HG03442 (cell line): Measurements from ENCODE around the gene DNM2.
A peak's percentile ranks its signal among the peaks of the same experiment; 100 is the strongest.

Experiments used
- ATAC-seq: cut with Tn5 transposase; IDR thresholded peaks from one replicate; pipeline ENCODE4 v1.9.1; 2021; ENCODE audit warnings: mild to moderate bottlenecking, moderate library complexity; ENCODE audit not compliant: unreplicated experiment

The DNM2 gene

DNA sequence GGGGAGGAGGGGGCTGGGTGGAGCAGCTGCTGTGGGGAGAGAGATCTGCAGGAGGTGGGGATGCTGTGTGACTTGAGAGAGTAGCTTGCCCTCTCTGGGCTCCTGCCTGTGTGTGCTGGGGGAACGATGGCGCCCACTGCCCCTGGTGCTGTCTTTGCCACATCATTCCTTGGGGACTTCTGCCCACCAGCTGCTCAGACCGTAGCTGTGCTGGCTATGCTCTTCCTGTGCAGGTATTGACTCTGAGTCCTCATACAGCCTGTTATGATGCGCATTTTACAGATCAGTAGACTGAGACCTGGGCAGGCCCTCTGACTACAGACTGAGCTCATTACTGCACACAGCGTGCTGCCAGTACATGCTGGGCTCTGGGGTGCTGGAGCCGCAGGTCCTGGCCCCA, 51.1 kb downstream of the DNM2 start:
- no peak for ATAC-seq

DNA sequence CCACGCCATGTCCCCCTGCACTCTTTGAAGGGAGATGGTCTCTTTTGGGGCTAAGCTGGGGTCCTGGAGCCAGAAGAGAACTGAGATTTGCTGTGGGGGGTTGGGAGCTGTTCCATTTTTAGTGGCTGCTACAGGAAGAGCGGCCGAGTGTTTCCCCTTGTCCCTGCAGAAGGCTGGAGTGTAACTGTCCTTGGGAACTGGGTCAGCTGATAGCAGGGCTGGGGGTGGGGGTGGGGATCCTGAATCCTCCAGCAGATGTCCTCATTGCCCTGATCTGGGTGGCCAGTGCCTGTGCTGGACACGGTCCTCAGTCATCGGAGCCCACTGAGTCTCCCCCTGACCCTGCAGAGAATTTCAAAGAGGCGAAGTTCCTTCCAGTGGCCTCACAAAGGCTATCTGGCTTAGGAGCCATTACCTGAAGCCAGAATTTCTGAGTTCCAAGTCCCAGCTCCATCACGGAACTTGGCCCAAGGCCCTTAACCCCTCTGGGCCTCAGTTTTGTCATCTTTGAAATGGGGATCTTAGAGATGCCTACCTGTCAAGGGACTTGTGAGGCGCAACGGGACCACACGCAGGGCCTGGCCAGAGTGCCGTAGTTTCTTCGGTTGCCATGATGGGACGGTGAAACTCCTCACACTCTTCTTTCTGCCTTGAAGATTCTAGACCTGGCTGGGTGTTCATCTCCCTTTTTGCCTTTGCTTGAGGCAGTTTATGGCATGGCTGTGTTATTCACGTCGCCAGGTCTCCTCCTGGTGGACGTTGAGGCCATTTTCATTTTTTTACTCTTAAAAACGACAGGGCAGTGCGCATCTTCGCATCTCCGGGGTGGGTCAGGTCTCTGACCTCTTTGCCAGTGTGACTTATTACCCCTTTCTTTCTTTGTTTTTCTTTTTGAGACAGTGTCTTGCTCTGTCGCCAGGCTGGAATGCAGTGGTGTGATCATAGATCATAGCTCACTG, 51.9 kb downstream of the DNM2 start:
- no peak for ATAC-seq

DNA sequence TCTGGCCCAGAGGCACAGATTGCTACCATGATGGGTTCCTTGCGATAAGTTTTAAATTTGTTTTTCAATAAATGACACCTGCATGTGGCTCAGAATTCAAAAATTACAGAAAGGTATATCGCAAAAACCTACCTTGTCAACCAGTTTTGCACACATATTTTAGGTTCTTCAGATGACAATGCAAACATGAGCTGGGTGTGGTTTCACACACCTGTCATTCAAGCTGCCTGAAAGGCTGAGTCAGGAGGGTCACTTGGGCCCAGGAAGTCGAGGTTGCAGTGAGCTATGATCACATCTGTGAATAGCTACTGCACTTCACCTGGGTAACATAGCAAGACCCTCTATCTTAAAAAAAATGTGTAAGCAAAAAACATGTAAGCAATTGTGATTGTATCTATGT, 56.1 kb downstream of the DNM2 start:
- ATAC-seq = no peak

DNA sequence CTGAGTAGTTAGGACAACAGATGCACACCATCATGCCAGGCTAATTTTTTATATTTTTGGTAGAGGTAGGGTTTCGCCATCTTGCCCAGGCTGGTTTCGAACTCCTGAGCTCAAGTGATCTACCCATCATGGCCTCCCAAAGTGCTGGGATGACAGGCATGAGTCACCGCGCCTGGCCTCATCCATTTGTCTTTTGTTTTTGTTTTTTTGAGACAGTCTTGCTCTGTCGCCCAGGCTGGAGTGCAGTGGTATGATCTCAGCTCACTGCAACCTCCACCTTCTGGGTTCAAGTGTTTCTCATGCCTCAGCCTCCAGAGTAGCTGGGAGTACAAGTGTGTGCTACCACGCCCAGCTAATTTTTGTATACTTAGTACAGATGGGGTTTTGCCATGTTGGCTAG, 57.0 kb downstream of the DNM2 start:
- no peak for ATAC-seq

DNA sequence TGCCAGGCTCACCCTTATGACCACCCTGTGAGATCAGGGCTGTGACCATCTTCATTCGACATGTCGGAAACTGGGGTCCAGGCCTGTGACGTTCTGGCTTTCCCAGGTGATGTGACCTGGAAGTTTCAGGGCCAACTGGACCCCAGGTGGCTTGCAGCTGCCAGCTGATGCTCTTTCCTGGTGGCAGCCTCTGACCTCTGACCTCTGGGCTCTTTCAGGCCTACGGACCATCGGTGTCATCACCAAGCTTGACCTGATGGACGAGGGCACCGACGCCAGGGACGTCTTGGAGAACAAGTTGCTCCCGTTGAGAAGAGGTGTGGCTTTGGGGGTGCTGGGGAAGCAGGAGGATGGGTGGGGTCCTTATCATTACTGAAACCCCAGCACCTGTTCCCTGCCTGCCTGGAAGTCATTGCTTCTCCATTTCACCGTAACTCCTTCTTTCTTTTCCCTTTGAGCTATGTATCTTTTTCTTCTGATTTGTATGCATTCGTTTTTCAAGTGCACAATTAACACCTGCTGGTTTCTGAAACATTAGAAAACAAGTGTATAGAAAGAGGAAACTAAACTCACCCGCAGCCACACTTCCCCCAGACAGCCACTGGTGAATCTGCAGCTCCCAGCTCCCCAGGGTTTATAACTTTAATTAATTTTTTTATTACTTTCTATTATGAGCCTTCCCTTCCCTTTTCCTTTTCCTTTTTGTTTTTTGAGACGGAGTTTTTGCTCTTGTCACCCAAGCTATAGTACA, 59.2 kb downstream of the DNM2 start:
- no peak for ATAC-seq

DNA sequence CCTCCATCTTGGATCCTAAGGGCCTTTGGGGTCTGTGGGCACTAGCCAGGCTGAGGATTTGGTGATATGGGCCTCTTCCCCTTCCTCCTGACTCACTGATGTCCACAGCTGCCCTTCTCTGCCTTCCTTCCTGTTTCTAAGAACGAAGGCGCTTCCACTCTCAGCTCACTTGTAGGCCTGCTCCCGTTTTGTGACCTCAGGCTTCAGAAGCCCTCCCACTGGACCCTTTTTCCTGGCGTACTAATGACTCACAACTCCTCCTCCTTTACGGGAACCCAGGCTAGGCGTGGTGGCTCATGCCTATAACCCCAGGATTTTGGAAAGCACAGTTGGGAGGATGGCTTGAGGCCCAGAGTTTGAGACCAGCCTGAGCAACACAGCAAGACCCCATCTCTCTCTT, 62.5 kb downstream of the DNM2 start:
- no peak for ATAC-seq

DNA sequence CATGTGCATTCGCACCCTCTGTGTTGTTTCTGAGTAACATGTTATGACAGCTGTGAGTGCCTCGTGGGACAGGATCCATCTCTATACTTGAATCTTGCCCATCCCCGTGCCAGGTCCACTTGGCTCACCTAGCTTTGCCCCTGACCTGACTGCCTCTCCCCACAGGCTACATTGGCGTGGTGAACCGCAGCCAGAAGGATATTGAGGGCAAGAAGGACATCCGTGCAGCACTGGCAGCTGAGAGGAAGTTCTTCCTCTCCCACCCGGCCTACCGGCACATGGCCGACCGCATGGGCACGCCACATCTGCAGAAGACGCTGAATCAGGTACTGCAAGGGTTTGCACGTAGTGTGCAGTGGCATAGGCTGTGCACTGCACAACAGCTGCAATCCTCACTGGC, 64.9 kb downstream of the DNM2 start:
- no peak for ATAC-seq

DNA sequence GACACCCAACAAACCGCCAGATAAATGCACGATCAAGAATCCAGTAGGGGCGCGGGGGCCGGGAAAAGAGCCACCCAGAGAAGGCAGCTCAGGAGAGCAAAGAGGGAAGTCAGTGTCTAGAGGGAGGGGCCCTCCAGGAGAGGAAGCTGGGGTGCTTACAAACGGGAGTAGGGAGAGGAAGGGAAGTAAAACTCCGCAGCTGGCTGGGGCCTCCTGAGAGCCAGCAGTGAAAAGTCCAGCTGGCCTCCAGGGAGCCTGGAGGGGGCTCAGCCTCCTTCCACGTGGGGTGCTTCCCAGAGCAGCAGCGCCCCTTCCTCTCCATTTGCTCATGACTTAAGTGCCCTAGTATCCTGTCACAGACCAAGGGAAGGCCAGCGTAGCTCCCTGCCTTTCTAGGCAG, 66.4 kb downstream of the DNM2 start:
- no peak for ATAC-seq

DNA sequence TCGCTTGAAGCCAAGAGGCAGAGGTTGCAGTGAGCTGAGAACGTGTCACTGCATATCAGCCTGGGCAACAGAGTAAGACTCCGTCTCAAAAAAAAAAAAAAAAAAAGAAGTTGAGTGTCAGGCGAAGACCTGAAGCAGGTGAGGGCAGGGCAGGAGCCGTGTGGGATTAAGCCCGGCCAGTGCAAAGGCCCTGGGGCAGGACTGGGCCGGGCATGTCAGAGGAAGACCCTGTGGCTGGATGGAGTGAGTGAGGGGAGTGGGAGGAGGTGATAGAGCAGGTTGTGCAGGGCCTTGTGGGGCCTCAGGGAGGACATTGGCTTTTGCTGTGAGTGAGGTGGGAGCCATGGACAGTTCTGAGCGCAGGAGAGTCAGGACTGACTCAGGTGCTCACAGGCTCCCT, 70.3 kb downstream of the DNM2 start:
- ATAC-seq = no peak

DNA sequence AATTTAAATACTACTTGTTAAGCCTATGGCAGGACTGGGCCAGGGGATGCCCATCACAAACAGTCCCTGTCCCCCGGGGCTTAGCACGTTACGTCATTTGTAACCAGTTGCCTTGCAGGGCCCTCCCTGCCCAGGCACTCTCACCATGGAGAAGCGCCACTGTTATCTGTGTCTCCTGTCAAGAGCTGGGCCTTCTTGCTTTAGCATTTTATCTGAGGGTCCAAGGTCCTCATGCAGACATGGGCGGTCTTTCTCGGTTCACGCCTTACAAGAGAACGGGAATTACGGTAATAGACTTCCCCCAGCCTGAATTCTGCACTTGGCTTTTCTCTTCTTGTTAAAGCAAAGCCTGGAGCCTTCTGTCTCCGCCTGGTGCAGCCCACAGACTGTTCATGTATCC, 72.0 kb downstream of the DNM2 start:
- ATAC-seq = no peak

DNA sequence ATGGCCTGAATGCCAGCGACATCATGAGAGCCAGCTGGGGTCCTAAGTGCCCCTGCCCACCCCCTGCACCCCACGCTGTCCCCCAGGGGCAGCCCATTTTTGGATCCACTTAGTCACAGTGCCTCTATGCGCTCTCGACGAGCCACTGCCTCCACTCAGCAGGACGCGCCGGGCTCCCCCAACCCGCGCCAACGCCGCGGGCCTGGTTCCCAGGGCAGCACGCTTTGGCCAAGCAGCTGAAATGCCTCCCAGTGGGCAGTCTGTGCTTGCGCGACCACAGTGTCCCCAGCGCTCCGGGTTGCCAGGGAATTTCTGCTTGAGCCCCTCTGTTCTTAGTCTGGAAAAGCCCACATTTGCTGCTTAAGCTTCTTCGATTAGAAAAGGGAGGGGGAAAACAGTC, 78.8 kb downstream of the DNM2 start:
- no peak for ATAC-seq

DNA sequence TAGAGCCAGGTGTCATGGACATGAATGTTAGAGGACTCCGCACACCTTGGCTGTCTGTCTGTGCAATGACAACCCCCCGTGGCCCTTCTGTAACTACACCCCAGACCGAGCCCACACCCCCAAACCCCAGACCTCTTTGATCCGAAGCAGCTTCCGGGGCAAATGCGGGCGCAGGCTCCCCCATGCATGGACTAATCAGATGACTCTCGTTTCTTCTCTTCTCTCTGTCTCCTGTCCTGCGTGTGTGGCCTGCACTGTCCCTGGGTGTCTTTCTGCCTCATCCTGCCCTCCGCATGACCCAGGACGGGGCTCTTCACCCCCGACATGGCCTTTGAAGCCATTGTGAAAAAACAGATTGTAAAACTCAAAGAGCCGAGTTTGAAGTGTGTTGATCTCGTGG, 79.2 kb downstream of the DNM2 start:
- ATAC-seq = no peak

DNA sequence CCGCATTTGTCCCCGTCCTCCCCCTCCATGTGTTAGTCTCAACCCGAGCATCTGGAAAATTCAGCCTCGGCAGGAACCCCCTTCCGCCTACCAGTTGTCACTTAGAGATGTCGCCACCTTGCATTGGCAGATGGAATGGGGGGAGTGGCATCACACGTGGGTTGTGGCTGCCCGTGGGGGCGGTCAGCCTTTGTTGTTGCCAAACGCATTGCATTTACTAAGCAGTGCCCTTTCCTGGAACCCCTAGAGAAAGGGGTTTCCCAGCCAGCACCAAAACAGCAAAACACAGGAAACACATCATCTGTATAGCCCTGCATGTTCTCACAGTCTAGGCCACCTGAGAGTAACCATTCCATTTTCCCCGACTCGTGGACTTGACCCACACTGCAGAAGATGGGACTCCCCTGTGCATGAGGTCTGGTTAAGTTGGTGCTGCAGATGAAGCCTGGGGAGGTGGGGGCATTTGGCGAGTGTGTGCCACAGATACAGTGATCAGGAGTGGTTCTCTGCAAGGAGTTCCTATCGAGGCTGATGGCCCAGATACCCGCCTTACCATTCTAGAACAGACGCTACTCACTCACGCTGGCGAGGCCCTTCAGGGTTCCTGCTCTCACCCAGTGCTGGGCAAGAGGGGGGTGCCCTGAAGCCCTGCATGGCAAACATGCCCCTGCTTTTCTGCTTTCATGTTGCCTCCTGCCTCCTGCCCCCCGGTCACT, 79.8 kb downstream of the DNM2 start:
- ATAC-seq = peak; percentile 55

DNA sequence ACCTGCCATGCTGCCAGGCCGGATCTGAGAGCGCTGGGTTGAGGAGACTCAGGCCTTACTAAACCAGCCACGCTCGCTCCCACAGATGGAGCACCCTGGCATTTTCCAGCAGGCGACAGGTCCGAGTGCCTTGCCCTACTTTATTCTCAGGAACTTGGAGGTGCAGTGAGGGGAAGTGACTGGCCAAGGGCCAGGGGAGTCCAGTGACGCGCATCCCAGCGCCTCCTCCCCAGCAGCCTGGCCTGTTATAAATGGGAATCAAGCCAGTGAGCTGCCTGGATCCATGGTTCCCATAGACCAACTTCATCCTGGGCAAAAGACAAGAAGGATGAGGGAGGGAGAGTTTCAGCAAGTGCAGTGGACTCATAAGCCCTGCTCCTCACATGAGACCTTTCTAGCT, 82.6 kb downstream of the DNM2 start:
- no peak for ATAC-seq

DNA sequence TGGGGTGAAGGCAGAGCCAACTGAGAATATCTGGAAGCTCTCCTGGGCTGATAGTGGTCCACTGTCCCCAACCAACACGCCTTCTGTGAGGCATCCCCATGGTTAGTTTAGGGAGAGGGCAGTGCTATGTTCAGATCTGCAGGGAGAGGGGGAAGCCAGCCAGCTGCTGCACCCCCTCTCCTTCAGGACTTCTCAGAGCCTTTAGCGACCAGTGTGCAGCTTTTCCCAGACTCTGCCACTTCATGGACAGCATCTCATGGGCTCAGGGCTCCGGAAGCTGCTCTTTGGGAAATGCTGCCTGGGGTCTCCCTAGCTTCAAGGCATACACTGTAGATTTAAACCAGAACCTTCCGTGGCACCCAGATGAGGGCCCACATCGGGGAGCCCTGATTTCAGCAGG, 84.6 kb downstream of the DNM2 start:
- ATAC-seq = no peak

DNA sequence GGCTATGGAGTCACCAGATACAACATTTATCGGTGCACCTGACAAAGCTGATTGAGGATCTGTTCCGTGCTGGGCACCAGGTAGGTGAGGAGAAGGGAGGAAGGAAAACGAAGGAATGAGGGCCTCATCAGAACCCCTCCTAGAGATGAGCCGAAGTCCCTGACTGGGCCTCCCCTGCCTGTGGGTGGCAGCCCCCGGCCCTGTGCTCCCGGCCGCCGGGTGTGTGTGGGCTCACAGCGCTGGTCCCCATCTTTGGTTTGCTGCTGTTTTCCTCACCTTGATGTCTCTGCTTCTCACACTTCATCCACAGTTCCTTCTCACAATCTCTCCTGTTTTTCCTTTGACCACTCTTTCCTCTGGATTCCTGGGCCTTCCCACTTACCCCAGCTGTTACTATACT, 85.4 kb downstream of the DNM2 start:
- ATAC-seq = no peak

DNA sequence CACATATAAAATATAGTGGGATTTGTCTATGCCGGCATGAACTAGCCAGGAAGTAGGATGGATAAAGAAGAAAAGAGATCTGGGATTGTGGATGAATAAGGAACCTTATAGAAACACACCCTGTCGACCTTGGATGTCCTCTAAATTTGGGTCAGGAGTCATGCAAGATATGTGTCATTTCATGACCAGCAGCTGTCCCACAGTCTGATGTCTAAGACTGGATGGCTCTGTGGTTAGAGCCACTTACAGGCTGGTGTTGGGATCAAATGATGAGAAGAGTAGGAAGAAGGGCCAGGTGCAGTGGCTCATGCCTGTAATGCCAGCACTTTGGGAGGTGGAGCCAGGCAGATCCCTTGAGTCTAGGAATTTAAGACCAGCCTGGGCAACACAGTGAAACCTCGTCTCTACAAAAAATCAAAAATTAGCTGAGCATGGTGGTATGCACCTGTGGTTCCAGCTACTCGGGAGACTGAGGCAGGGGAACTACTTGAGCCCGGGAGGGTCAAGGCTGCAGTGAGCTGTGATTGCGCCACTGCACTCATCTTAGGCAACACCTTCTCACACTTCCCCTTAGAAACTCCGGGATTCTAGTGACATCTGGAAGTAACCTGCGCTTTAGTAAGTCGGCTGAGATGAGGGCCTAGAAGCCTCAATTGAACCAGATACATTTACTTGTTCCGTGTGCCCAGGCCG, 87.3 kb downstream of the DNM2 start:
- no peak for ATAC-seq

DNA sequence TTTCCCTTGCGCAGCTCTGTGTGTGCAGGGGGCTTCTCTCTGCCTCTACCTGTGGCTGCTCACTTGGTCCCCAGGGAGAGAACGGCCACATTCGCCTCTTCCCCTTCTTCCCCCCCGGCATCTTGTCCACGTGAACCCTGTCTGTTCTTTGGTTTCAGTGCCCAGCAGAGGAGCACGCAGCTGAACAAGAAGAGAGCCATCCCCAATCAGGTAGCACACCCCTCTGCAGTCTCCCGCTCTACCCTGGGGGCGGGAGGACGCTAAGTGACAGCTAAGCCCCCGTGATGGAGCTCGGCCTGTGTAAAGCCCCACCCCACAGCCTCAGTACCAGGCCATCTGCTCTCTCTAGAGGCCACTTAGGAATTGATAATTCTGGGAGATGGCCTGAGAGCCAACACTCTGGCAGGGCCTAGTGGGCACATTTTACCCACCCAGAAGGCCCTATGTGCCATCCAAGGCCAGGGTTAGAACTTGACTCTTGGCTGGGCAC, 87.9 kb downstream of the DNM2 start:
- no peak for ATAC-seq

DNA sequence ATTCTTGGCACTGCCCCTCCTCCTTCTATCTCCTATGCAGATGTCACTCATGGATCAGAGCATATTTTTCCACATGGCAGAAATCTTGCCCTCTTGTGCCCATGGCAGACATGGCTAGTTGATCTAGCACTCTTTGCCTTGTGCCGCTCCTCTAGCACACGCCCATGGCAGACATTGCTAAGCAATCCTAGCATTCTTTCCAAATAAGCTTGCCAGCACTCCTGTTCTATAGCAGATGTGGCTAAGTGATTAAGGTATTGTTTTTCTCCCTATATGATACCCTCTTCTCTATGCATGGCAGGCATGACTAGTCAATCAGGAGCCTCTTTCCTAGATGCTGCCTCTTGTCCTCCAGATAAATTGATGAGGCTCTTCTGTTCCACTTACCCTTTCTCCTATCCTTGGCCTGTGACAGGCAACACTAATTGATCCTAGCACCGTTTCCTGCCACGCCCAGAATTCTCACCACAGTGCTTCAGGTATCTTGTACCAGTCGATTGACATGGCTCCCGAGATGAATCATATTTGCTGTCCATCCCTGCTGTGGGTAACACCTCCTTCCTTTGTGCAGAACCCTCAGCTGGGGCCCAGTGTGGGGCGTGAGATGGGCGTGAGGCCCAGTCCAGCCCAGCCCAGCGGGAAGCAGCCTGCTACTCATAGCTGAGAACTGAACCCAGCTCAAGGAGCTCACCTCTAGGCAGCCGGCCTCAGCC, 91.2 kb downstream of the DNM2 start:
- ATAC-seq = no peak

DNA sequence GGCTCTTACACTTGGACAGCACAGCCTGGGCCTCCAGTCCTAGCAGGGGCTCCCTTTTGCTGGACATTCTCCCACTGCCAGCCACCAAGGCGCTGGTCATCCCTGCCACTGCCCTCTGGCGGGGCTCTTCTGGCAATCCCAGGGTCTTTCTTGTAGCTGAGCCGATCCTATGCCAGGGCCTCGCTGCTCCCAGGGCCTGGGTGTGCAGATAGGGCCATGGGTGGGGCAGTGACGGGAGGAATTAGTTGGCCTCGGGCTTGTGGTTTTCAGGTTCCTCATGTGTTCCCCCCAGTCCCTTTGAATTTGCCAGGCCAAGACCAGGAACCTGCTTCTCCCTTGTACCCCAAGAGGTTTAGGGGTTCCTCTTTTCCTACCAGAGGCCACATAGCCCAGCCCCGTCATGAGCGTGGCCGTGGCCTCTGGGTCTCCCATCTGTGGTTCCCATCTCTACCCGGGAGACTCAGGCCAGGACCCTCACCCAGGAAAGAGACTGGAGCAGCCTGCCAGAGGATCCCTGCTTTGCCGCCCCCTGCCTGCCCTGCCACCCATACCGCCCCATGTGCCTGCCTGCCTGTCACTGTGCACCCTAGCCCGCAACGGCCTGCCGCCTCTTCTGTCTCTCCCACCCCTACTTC, 91.9 kb downstream of the DNM2 start:
- no peak for ATAC-seq
